ENCODE data around the gene CERT1.
"Not testable (repeated sequence)": the region's sequence is repeated elsewhere in the genome, so short reads cannot be mapped to it uniquely, and the experiment has no call there.

Gene CERT1

GRCh38 chr5:75507841-75508240, 3.6 kb downstream of the CERT1 start:
- no peak for DNase-seq
- H3K27ac ChIP-seq = no peak overlapping the region
- H3K9me3 ChIP-seq (ENCODE audit: severe bottlenecking) = no peaks in the 10 kb centered on the region
- H3K27me3 ChIP-seq (ENCODE audit: insufficient read depth, low read depth, severe bottlenecking) = no peaks in the 10 kb centered on the region
- TF ChIP-seq CTCF (IDR thresholded peaks at IDR 0.05; ENCODE audit: low read depth, low read length) = no peak
- no peak overlapping the region for H3K4me3 ChIP-seq (ENCODE audit: low read depth, low read length)
- peaks cover 12% of the 10 kb centered on the region for H3K36me3 ChIP-seq

GRCh38 chr5:75505112-75505511, 6.3 kb downstream of the CERT1 start:
- H3K27me3 ChIP-seq (ENCODE audit: insufficient read depth, low read depth, severe bottlenecking); H3K4me3 ChIP-seq (ENCODE audit: low read depth, low read length); H3K36me3 ChIP-seq; H3K9me3 ChIP-seq (ENCODE audit: severe bottlenecking); H3K27ac ChIP-seq; DNase-seq: not testable (repeated sequence)

- DNase-seq; H3K27me3 ChIP-seq (ENCODE audit: insufficient read depth, low read depth, severe bottlenecking); H3K4me3 ChIP-seq (ENCODE audit: low read depth, low read length); H3K9me3 ChIP-seq (ENCODE audit: severe bottlenecking); H3K27ac ChIP-seq; H3K36me3 ChIP-seq: not testable (repeated sequence)
These were observed 12.6 kb downstream of the CERT1 start for GRCh38 chr5:75498875-75499274.

GRCh38 chr5:75498208-75498777, 13.1 kb downstream of the CERT1 start:
- Histone ChIP-seq H3K9me3 (ENCODE audit: severe bottlenecking) (no peaks in the 10 kb centered on the region), H3K27ac (no peak overlapping the region), H3K4me3 (ENCODE audit: low read depth, low read length) (no peak overlapping the region), H3K36me3 (no peaks in the 10 kb centered on the region), H3K27me3 (ENCODE audit: insufficient read depth, low read depth, severe bottlenecking) (no peaks in the 10 kb centered on the region)
- no peak for DNase-seq
- TF ChIP-seq CTCF (IDR thresholded peaks at IDR 0.05; ENCODE audit: low read depth, low read length) = no peak

GRCh38 chr5:75496026-75496425, 15.4 kb downstream of the CERT1 start:
- Histone ChIP-seq H3K36me3 (no peaks in the 10 kb centered on the region), H3K9me3 (ENCODE audit: severe bottlenecking) (no peaks in the 10 kb centered on the region), H3K27ac (no peak overlapping the region), H3K4me3 (ENCODE audit: low read depth, low read length) (no peak overlapping the region), H3K27me3 (ENCODE audit: insufficient read depth, low read depth, severe bottlenecking) (no peaks in the 10 kb centered on the region)
- no peak for TF ChIP-seq CTCF (IDR thresholded peaks at IDR 0.05; ENCODE audit: low read depth, low read length)
- DNase-seq = no peak

- Histone ChIP-seq H3K36me3 (no peaks in the 10 kb centered on the region), H3K9me3 (ENCODE audit: severe bottlenecking) (no peaks in the 10 kb centered on the region), H3K27me3 (ENCODE audit: insufficient read depth, low read depth, severe bottlenecking) (no peaks in the 10 kb centered on the region), H3K27ac (no peak overlapping the region), H3K4me3 (ENCODE audit: low read depth, low read length) (no peak overlapping the region)
- no peak for DNase-seq
- no peak for TF ChIP-seq CTCF (IDR thresholded peaks at IDR 0.05; ENCODE audit: low read depth, low read length)
These were observed 19.8 kb downstream of the CERT1 start for GRCh38 chr5:75491621-75492020.

- not testable (repeated sequence) for H3K27me3 ChIP-seq (ENCODE audit: insufficient read depth, low read depth, severe bottlenecking); H3K4me3 ChIP-seq (ENCODE audit: low read depth, low read length); H3K9me3 ChIP-seq (ENCODE audit: severe bottlenecking); H3K36me3 ChIP-seq; DNase-seq; H3K27ac ChIP-seq
These were observed 21.6 kb downstream of the CERT1 start for GRCh38 chr5:75489847-75490246.
